Measurements from ENCODE around the gene RBM23. TPM values are rescaled to one million over a fixed set of nuclear protein-coding genes. Genes with fewer than 3 reads are reported as not detected.

RBM23 gene
- polyA plus RNA-seq, 1 of the 3 experiments (the other 2 are of a cell fraction) = 65.5 TPM

DNA sequence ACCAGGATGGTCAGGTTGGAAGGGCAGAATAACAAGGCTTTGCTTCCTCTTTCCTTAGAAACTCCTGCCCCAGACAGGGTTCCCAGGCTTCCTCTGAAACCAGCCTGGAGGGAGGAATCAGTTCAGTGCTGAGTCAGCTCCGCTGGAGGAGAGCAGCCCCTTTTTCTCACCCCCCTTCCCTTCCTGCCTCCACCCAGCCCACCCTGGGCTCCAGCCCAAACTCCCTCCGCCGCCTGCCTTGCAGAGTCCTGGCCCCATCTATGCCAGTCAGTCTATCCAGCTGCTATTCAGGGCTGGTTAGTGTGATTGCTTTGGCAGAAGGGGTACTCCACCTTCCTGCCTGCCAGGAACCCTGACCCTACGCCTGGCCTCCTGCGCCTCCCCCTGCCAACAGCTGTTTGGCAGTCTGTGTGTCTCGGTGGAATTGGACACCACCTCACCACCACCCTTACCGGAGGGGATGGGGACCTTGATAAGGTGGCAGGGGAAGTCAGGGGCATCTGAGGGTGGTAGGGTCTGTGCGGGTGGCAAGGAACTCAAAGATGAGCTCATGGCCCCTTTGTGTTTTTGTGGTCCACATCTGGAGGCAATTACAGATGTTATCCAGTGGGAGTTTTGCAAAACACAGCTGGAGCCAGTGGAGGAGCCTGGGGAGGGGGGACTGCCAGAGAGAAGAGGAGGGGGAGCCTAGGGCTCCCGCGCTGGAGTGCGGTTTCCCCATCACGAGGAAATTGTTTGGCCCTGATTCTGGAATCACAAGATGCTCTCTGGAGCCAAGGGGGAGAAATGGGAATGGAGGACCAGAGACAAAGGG lies 70.4 kb downstream of the RBM23 start (continued):
- TF ChIP-seq RXRA (IDR thresholded peaks at IDR 0.05; ENCODE audit: borderline replicate concordance, low read depth) (no peak), FOXJ3 (CRISPR knock-in tag; IDR thresholded peaks at IDR 0.05) (no peak), GATA2 (CRISPR knock-in tag; IDR thresholded peaks at IDR 0.05) (peak; percentile 83), MEF2A (IDR thresholded peaks at IDR 0.05; ENCODE audit: borderline replicate concordance, low read depth) (no peak), SIN3A (IDR thresholded peaks at IDR 0.05; ENCODE audit: borderline replicate concordance, low read depth, low read length) (no peak), NRF1 (IDR thresholded peaks at IDR 0.05; ENCODE audit: low read depth, low read length) (no peak), TCF12 (IDR thresholded peaks at IDR 0.05) (no peak), TEAD4 (IDR thresholded peaks at IDR 0.05; ENCODE audit: borderline replicate concordance, insufficient read depth) (no peak), FOSL2 (IDR thresholded peaks at IDR 0.05; ENCODE audit: borderline replicate concordance, low read depth) (no peak), NFIC (IDR thresholded peaks at IDR 0.05; ENCODE audit: borderline replicate concordance) (peak; percentile 18; the same call in 1 of the 2 replicates)
- TF ChIP-seq, protein P1, sequence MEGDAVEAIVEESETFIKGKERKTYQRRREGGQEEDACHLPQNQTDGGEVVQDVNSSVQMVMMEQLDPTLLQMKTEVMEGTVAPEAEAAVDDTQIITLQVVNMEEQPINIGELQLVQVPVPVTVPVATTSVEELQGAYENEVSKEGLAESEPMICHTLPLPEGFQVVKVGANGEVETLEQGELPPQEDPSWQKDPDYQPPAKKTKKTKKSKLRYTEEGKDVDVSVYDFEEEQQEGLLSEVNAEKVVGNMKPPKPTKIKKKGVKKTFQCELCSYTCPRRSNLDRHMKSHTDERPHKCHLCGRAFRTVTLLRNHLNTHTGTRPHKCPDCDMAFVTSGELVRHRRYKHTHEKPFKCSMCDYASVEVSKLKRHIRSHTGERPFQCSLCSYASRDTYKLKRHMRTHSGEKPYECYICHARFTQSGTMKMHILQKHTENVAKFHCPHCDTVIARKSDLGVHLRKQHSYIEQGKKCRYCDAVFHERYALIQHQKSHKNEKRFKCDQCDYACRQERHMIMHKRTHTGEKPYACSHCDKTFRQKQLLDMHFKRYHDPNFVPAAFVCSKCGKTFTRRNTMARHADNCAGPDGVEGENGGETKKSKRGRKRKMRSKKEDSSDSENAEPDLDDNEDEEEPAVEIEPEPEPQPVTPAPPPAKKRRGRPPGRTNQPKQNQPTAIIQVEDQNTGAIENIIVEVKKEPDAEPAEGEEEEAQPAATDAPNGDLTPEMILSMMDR (IDR thresholded peaks at IDR 0.05) = no peak

DNA sequence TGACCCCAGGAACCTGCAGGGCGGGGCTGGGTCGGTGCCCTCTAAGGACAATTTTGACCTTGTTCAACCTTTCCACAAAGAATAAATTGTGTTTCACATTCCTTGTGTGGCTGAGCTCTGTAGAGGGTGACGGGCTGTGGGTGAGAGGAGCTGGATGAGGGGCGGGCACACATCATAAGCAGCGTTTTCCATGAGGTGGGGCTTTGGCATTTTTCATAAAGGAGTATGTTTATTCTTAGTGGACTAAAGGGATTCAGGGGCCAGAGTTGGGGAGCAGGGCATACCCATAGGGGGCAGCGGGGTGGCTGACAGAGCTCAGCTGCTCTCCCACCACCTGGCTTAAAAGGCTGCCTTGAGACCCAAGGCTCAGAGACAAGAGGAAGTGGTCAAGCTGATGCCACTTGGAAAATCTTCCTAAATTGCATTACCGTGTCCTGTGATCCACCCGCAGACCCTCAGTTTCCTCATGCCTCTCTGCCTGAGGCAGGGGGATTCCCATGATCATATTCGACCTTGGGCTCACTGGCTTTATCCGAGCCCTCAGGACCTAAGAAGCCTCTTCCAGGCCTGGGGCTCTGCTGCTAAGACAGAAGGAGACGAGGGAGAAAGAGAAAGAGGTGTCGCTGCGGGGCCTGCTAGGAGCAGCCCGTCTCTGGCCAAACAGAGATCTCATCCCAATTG lies 71.1 kb downstream of the RBM23 start:
- WGBS (ENCODE audit: low lambda C conversion rate) = 94% methylated on average over 13 of the region's 14 CpGs

More for the DNA sequence above, 71.1 kb downstream of the RBM23 start:
- Histone ChIP-seq H3K4me2 (peak overlapping the region; percentile 47; the same call in 1 of the 2 replicates), H2AFZ (ENCODE audit: low read depth) (peak overlapping the region; percentile 41; the same call in 1 of the 2 replicates), H3F3A (replicated peaks; ENCODE audit: insufficient read depth) (peaks cover 18% of the 10 kb centered on the region), H3K4me3 (ENCODE audit: low read depth in 2 of 2, low read length in 1 of 2) (no peak overlapping the region), H3K4me1 (ENCODE audit: control insufficient read depth in 1 of 2, insufficient read depth in 2 of 2, low read depth in 1 of 2, low read length in 1 of 2) (peaks cover 26 to 36% of the 10 kb centered on the region in 2 experiments), H4K20me1 (ENCODE audit: insufficient read depth) (no peaks in the 10 kb centered on the region), H3K9me3 (no peaks in the 10 kb centered on the region), H3K36me3 (replicated peaks in 1 of 2; ENCODE audit: control insufficient read depth in 1 of 2, insufficient read depth in 2 of 2, low read length in 1 of 2) (peaks cover 0 to 9% of the 10 kb centered on the region in 2 experiments), H3K27me3 (ENCODE audit: insufficient read depth) (no peaks in the 10 kb centered on the region), H3K27ac (ENCODE audit: low read depth in 2 of 2, low read length in 1 of 2) (peak overlapping the region; percentile 53 to 90), H3K79me2 (ENCODE audit: insufficient read depth) (no peaks in the 10 kb centered on the region; the same call in 1 of the 2 replicates), H3K9me2 (no peaks in the 10 kb centered on the region), H3K9ac (peak overlapping the region; percentile 55; the same call in 1 of the 2 replicates)
- peak; percentile 57 for DNase-seq
- ChIA-PET POLR2A (interaction anchor here (0.7 to 2.8 kb wide), 7 partner anchors 10 to 80 kb away, joined by 3 to 16 read pairs (median 5); partner anchors contain the start of gene REM2), CTCF (interaction anchor here (1.1 to 18.5 kb wide), 9 partner anchors 11 to 291 kb away, joined by 3 to 472 read pairs (median 4); partner anchors contain the start of genes MMP14, MRPL52, REM2 and SLC7A7)
- no peak for TF ChIP-seq GATA2 (CRISPR knock-in tag; IDR thresholded peaks at IDR 0.05)
- TF ChIP-seq, protein P1 (IDR thresholded peaks at IDR 0.05) = peak; percentile 34
